HG02763 (cell line): Measurements from ENCODE around the gene NAALADL2.
A peak's percentile ranks its signal among the peaks of the same experiment; 100 is the strongest.
"Not testable (repeated sequence)": the region's sequence is repeated elsewhere in the genome, so short reads cannot be mapped to it uniquely, and the experiment has no call there.

ENCODE experiments used
- ATAC-seq: cut with Tn5 transposase; IDR thresholded peaks from one replicate; pipeline ENCODE4 v1.9.1; 2021; ENCODE audit warnings: mild to moderate bottlenecking, moderate library complexity; ENCODE audit not compliant: unreplicated experiment

NAALADL2 gene

DNA sequence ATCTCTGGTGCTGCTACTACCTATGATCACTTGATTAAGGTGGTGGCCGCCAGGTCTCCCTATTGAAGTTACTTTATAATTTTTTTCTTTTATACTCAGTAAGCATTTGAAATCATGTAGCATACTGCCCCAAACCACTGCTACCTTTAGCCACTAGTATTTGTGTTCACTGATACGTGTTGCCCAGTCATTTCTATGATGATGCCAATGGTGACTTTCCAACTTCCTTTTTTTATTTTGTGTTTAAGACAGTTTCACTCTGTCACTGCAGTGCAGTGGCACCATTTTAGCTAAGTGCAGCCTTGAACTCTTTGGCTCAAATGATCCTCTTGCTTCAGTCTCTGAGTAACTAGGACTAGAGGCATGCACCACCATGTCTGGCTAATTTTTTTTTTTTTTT lies 598.2 kb downstream of the NAALADL2 start:
- ATAC-seq = no peak

DNA sequence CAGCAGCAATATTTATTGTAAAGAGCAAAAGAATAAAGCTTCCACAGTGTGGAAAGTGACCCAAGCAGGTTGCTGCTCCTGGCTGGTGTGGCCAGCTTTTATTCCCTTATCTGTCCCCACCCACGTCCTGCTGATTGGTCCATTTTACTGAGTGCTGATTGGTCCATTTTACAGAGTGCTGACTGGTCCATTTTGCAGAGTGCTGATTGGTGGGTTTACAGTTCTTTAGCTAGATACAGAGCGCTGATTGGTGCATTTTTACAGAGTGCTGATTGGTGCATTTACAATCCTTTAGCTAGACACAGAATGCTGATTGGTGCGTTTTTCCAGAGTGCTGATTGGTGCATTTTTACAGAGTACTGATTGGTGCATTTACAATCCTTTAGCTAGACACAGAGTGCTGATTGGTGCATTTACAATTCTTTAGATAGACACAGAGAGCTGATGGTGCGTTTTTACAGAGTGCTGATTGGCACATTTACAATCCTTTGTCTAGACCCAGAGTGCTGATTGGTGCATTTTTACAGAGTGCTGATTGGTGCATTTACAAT lies 601.8 kb downstream of the NAALADL2 start:
- not testable (repeated sequence) for ATAC-seq

DNA sequence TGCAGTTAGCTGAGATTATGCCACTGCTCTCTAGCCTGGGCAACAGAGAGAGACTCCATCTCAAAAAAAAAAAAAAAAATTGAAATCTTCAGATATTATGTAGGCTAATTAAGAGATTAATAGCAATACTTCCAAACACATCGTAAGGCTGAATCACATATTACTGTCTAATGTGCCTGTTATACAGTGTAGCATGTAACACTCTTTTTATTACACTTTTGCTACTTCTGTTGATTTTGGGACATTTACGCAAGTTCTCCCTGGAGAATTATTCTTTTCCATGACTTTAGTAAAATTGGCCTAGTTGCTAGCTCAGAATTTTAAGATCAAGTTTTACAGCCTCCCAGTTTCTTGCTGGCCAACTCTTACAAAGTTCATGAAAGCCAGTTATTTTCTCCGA lies 605.2 kb downstream of the NAALADL2 start:
- ATAC-seq = no peak

DNA sequence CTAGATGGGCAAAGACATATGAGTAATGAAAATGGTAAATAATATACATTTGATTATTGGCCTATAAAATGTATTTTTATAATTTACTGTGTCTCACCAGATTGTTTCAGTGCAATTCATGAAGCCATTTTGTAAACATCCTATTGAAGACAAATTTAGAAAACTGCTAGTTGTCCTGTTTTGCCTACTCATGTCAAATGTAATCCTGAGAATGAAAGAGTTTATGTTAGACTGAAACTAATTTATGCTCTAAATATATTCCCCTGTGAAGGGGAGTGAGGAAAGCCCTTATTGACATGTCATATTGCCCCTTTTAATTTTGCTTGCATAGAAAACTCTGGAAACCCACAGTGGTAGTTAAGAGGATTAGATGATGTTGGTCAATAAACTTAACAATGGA lies 610.0 kb downstream of the NAALADL2 start:
- no peak for ATAC-seq

DNA sequence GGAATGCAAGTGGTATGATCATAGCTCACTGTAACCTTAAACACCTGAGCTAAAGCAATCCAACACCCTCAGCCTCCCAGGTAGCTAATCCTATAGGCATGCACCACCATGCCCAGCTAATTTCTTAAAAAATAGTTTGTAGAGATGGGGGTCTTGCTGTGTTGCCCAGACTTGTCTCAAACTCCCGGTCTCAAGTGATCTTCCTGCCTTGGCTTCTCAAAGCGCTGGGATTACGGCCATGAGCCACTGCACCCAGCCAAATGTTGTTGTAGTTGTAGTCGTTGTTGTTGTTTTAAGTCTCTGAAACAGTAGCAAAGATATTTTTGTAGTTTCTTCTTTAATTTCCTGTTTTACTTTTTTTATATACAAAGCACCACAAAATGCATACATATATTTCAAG lies 616.6 kb downstream of the NAALADL2 start:
- no peak for ATAC-seq

DNA sequence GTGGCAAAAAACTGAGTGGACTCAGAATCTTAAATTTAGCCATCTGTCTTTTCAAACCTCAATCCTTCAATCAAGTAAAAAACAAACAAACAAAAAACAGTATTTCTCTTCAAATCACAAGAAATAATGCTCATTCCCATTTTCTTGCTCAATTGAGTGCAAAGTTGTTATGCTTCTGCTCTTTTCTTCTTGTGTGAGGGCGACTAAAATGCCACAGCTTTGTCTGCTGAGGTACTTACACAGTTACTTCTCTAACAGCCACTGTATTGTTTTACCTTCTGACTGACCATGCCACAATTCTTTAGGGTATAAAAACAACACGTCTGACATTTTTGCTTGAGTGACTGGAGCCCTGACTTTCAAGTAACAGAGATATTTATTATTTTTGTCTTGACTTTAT lies 617.4 kb downstream of the NAALADL2 start:
- no peak for ATAC-seq

DNA sequence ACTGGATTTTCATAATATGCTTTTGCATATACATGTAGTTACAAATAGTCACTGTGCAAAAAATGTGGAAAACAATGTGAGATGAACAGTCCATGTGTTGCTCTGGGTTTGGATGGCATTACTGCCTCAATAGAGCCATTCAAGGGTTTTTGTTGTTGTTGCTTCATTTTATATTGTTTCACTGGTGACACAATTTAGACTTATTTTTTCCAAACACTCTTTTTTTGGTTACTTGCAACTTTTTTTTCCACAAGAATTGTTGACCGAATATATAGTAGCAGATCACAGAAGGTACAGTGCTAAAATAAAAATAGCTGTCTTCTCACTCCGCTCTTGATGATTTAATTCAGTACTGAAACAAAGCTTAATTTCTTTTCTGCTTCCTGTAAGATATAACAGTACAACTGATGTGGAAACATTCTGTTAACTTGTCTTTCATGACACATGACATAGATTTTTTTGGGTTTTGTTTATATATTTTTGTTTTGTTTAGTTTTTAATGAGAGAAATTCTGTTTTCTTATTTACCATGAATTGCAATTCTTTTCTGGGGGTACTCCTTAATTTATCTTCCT lies 618.6 kb downstream of the NAALADL2 start:
- no peak for ATAC-seq

DNA sequence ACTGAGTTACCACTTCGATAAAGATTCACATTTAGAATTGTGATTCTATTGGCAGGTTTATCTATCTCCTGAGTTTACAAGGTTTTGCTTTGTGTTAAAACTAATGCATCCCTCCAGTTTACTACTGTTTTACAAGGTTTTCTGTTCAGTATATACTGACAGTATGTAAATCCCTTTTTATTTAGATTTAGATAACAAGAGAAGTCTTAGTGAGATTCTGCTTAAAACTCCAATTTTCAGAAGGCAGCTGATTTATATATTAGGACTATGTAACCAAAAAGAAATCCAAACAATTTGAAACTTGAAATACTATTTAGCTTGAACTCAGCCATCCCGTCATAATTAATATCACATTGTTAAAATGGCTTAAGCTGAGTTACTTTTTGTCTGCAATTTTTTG lies 619.2 kb downstream of the NAALADL2 start:
- ATAC-seq = no peak

DNA sequence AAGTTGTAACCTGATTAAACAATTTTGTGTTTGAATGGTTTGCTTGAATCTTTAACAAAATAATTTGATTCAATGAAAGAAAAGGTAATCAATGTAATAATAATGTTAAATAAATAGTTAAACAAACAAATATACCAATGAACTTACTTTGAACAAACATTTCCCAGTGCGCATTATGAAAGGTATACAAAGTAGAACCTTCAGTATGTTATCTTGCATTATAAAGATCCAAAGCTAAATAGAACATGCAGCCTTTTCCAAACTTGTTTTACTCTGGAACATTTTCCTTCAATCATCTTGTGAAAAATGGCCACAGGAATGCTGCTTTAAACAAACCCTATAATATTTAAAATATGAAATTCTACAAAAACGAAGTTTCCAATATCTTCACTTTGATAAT lies 620.0 kb downstream of the NAALADL2 start:
- ATAC-seq = no peak

DNA sequence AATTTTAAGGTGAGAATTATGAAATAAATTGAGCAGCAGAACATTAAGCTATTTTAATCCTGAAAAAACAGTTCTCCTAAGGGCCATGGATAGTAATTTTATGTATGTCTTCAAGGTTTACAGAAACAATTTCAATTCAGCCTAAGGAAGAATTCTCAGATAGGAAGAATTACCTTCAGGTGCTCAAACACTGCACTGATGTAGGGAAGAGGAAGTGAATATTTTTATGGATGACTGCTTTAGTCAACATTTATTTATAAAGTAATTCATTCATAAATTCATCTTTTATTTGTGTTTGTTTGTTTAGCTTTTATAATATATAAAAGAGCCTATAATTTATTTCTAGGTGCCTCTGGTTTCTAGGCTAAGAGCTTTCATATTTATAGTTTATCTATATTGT lies 620.7 kb downstream of the NAALADL2 start:
- ATAC-seq = no peak

DNA sequence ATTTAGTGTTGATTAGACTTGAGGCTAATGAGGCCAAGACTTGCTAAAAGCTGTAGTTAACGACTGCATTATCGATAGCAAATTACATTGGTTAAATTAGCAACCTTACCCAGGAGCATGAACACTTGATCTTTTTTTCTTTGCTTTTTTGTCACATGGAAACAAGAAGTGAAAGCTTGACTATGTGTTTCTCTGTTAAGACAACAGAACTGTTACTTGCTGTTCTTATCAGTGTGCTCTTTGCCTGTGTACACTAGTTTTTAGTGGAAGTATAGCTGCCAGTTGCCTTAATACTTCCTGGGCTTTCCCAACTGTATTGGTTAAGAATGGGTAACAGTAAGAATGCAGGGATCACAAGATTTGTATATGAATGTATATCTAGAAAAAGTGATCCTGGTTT lies 625.5 kb downstream of the NAALADL2 start:
- ATAC-seq = no peak

DNA sequence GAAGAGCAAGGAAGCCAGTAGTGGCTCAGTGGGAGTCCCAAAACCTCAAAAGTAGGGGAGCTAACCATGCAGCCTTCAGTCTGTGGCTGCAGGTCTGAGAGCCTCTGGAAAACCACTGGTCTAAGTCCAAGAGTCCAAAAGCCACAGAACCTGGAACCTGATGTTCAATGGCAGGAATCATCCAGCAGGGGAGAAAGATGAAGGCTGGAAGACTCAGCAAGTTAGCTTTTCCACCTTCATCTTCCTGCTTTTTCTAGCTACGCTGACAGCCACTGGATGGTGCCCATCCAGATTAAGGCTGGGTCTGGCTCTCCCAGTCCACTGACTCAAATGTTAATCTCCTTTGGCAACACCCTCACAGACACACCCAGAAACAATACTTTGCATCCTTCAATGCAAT lies 626.3 kb downstream of the NAALADL2 start:
- no peak for ATAC-seq

DNA sequence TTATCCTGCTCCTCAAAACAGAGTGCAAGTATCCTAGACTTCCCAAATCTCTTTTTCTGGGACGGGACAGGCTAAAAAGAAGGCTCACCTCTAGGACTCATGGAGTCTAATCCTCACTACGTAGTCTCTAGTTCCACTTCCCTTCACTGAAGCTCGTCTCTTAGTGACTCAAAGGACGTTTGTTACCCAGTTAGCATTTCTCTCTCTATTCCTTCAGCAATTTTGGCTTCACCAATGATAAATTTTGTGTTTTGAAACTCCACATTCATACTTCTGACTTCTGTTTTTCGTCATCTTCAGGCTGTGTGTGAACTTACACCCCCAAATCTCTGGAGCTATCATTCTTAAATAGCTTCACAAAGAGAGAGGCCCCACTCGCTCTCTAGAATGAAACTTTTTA lies 627.1 kb downstream of the NAALADL2 start:
- no peak for ATAC-seq

DNA sequence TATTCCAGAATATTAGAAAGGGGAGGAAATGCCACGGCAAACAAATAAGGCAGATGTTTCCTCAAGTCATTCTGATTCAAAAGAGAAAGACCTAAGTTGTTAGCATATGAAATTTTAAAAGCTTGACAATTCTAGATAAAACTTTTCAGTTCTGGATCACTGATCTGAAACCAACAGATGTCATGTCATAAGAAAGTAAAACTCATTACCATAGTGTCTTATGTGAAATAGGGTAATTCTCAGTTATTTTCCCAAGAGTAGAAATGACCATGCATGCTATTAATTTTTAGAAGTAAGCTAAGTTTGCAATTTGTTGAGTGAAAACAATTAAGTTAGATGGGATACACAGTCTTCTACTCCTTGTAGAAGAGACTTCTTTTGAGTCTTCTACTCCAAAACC lies 630.3 kb downstream of the NAALADL2 start:
- ATAC-seq = peak; percentile 55

DNA sequence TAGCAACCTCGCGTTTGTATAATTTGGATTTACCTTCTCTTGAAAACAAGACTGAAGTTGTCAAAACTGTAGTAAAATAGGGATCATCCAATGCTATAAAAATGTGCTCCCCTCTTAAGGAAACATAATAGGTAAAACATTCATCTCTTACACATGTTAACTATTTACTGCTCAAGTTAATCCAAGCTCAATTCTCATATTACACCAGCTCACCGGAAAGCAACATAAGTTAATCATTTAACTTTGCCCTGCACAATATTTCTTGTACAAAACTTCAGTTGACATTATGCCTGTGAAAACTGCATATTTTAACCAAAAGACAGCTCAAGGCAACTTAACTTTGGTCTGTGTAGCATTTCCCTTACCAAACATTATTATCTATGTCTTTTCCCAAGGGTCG lies 634.2 kb downstream of the NAALADL2 start:
- ATAC-seq = no peak

DNA sequence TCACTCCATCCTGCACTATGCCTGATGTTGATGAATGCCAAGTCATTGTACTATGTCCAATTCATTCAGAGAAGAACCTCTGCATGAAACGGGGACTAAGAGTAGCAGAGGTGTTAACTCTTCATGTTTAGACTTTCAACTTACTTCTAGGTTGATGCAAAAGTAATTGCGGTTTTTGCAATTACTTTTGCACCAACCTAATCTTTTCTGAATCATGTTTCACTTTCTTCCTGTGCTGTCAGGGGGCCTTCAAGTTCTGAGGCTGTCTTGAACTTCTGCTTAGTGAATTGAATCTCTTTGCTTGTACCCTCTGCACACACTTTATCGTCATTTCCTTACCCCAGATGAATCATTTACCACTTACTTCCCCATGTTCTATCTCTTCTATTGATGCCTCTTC lies 636.2 kb downstream of the NAALADL2 start:
- ATAC-seq = peak; percentile 70

DNA sequence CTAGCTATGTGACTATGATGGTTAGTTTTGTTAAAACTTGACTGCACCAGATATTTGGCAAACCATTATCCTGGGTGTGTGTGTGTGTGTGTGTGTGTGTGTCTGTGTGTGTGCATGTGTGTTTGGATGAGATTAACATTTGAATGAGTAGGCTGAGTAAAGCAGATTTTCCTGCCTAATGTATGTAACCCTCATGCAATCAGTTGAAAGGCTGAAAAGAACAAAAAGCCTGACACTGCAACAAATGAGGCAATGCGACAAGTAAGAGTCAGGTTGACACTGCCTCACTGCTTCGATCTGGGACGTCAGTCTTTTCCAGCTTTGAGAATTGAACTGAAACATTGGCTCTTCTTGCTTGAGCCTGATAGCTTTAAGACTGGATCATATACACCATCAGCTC lies 643.0 kb downstream of the NAALADL2 start:
- no peak for ATAC-seq

DNA sequence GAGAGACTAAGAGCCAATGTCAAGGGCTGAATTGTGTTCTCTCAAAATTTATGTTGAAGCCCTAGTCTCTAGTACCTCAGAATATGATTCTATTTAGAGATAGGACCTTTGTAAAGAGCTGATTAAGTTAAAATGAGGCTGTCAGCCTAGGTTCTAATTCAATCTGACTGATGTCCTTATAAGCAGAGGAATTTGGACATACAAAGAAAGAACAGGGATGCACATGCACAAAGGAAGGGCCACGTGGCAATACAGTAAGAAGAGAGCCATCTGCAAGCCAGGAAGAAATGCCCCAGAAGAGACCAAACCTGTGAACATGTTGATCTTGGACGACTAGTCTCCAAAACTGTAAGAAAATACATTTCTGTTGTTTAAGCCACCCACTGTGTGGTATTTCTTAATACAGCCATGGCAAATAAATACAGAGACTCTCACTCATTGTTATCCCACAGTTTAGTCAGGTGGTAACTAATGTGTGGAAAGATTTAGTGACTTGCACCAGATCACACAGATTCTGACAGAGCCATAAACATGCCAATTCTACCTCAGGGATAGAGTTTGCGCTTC lies 652.2 kb downstream of the NAALADL2 start:
- no peak for ATAC-seq

DNA sequence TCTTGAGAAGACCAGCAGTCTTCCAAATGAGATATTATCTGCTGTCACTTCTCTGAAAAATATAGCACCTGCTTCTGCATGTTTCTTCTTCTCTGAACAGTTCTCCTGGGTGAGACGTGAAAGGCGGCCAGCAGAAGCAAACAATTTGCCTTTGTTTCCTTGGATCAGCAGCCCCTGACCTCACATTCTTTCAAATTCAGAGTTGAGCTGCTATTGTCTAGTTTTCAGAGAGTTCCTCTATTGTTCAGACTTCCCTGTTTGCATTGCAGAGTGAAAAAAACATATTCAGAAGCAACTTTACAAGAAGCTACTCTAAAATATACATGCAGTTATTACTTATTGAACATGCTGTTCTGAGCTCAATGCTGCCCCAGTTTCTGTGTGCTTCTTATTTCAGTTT lies 653.6 kb downstream of the NAALADL2 start:
- ATAC-seq = no peak

DNA sequence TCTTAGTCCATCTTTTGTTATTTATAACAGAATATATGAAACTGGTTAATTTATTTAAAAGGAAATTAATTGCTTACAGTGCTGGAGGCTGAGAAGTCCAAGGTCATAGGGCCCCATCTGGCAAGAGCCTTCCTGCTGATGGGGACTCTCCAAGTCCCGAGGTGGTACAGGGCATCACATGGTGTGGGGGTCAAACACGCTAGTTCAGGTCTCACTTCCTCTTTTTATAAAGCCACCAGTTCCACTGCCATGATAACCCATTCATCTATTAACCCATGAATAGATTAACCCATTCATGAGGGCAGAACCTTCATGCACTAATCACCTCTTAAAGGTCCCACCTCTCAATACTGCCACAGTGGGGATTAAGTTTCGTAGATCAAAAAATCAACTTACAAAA lies 659.3 kb downstream of the NAALADL2 start:
- ATAC-seq = peak; percentile 79

DNA sequence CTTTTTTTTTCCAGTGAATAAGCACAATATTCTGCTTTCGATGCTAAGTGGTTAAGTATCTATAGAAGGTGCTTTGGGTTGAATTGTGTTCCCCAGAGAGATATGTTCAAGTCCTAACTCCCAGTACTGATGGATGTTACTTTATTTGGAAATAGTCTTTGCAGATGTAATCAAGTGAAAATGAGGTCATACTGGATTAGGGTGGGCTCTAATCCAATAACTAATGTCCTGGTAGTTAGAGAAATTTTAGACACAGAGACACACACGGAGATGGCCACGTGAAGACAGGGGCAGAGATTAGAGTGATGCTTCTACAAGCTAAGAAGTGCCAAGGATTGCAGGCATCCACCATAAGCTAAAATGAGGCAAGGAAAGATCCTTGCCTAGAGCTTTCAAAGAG lies 662.3 kb downstream of the NAALADL2 start:
- no peak for ATAC-seq

DNA sequence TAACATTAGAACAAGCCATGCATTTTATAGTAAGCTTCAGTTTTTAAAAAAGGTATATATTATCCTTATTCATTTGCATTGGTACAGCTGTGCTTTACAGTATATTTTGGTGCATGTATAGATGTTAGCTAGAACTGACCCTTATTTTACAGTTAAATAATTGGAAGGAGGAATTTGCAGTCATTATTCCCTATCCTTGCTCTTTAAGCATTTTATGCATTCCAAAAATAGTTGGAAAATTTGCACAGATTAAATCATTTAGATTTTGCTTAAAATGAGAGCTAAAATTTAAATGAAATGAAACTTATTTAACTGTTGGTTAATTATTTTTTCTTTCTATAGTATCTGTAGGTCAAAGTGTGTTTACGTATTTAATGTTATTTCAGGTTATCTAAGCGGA lies 667.1 kb downstream of the NAALADL2 start:
- ATAC-seq = no peak
